ENCODE results near the gene SLFNL1. TPM values are rescaled to one million over a fixed set of nuclear protein-coding genes. Genes with fewer than 3 reads are reported as not detected.

SLFNL1 gene
- total RNA-seq, 1 donor from 2014 or later: 1.0 TPM

DNA sequence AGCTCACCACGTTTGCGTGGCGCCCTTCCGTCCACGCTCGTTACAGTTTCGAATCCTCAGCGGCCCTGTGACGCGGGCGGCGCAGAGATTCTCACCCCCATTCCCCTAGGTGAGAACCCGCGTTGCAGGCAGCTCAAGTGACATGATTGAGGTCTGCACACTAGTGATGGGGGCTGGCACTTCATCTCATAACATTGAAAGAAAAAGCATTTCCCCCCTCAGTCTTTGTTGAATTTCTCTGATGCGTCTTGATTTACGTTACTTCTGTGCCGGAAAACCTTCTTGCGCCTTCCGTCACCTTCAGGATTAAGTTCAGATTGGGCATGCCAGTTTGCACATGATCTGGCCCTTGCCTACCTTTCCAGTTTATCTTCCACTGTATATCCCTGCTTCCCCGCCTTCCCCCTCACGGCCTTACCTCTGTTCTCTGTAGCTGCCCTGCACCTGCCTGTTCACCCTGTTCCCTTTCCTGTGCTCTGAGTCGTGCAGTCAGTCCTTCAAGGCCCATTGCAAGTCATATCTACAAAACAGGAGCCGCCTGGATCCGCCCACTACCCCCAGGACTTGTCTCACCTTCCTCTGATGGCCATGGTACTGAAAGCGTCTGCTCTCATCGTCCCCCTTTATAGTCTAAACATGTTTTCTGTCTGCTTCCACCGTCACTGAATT lies 40.9 kb downstream of the SLFNL1 start:
- no peak for DNase-seq (ENCODE audit: low spot score, unreplicated experiment)
- Mint-ChIP-seq H3K9me3 (ENCODE audit: low read depth) (no peaks in the 10 kb centered on the region), H3K27me3 (peaks cover 5% of the 10 kb centered on the region), H3K4me1 (ENCODE audit: low read depth) (peaks cover 21% of the 10 kb centered on the region), H3K4me3 (ENCODE audit: low read depth) (peak overlapping the region; percentile 81), H3K27ac (peak overlapping the region; percentile 81), H3K36me3 (ENCODE audit: insufficient read depth) (peaks cover 4% of the 10 kb centered on the region)
- TF ChIP-seq, protein P1, sequence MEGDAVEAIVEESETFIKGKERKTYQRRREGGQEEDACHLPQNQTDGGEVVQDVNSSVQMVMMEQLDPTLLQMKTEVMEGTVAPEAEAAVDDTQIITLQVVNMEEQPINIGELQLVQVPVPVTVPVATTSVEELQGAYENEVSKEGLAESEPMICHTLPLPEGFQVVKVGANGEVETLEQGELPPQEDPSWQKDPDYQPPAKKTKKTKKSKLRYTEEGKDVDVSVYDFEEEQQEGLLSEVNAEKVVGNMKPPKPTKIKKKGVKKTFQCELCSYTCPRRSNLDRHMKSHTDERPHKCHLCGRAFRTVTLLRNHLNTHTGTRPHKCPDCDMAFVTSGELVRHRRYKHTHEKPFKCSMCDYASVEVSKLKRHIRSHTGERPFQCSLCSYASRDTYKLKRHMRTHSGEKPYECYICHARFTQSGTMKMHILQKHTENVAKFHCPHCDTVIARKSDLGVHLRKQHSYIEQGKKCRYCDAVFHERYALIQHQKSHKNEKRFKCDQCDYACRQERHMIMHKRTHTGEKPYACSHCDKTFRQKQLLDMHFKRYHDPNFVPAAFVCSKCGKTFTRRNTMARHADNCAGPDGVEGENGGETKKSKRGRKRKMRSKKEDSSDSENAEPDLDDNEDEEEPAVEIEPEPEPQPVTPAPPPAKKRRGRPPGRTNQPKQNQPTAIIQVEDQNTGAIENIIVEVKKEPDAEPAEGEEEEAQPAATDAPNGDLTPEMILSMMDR (IDR thresholded peaks at IDR 0.05; ENCODE audit: unreplicated experiment): no peak

DNA sequence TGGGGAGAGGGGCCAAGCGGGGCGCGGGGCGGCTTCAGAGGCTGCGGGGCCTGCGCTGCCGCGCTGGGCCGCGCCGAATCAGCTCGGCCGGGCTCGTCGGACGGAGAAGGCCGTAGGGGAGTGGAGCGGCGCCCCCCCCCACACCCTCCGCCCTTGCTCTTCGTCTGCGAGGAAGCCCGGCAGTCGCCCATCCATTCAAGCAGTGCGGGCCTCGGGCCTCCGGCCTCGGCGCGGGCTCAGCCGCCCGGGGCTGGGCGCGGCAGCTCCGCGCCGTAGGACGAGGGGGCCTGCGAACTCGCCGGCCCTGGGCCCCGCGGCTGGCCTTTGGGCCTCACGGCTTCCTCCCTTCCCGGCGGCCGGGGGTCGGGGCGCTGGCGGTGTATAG lies 41.5 kb downstream of the SLFNL1 start:
- H3K27me3 Mint-ChIP-seq: peaks cover 5% of the 10 kb centered on the region
- peak overlapping the region; percentile 81 for H3K4me3 Mint-ChIP-seq (ENCODE audit: low read depth)
- peak overlapping the region; percentile 81 for H3K27ac Mint-ChIP-seq
- DNase-seq (ENCODE audit: low spot score, unreplicated experiment): no peak
- peaks cover 21% of the 10 kb centered on the region for H3K4me1 Mint-ChIP-seq (ENCODE audit: low read depth)
- peaks cover 4% of the 10 kb centered on the region for H3K36me3 Mint-ChIP-seq (ENCODE audit: insufficient read depth)
- H3K9me3 Mint-ChIP-seq (ENCODE audit: low read depth): no peaks in the 10 kb centered on the region
- TF ChIP-seq, protein P1 (IDR thresholded peaks at IDR 0.05; ENCODE audit: unreplicated experiment): no peak

DNA sequence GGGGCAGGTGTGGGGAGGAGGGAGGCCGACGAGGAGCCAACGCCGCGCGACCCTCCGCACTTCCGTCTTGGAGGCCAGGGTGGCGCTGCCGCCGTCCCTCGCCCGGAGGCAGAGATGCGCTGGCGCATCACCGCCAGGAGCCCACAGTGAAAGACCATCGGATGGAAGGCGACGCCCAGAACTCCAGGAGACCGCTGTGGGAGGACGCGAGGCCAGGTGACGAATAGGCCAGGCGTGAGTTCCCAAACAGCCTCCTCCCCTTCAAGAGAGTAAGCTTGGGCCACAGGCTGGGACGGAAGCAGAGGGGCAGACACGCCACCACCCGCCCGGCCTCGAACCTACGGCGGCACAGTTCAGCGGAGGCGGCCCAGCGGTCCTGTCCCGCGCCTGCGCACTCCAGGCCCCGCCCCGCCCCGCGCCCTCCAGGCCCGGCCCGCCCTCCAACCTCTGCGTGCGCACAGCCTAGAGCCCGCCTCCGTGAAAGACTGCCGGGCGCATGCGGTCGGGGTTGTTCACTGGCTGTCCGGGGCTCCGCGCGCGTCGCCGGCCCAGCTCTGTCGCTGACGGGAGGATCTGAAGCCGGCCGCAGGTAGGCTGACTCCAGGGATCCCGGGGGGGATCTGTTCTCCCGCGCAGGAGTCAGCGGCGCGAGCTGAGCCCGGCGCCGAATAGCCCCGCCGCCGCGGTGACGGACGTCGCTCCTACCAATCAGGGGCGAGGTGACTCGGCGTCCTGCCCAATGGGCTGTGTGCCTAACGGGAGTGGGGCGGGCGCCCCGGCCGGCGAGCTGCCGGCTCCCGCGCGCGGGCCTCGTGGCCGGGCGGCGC lies 42.1 kb downstream of the SLFNL1 start, which contains the start of gene CTPS1:
CTPS1 (plus strand) TSS at position 456 of the 827 bp plus-strand sequence. CDS start 3,595 bp downstream, outside the sequence.
- Mint-ChIP-seq H3K27ac (peak within 1 kb of the TSS; percentile 95), H3K36me3 (ENCODE audit: insufficient read depth) (peaks cover 4% of the 10 kb centered on the region)
- DNase-seq (ENCODE audit: low spot score, unreplicated experiment): peak; percentile 91

DNA sequence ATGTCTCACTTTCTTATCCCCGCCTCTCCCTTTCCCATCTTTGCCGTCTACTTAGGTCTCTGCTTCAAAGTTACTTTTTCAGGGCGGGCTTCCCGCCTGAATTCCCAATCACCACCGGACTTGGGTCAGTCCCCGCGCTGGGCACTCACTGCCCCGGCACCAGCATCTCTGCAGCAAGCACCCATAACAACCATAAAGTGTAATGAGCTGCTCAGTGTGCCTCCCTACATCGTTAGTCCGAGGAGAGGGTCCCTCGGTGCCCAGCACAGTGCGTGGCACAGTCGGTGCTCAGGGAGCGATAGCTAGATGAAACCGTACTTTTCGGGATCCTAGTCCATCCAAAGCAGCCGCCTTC lies 42.7 kb downstream of the SLFNL1 start:
- Mint-ChIP-seq H3K27me3 (peaks cover 9% of the 10 kb centered on the region), H3K36me3 (ENCODE audit: insufficient read depth) (peaks cover 1% of the 10 kb centered on the region), H3K4me3 (ENCODE audit: low read depth) (peak overlapping the region; percentile 80), H3K9me3 (ENCODE audit: low read depth) (no peaks in the 10 kb centered on the region), H3K27ac (peak overlapping the region; percentile 95), H3K4me1 (ENCODE audit: low read depth) (peaks cover 21% of the 10 kb centered on the region)
- DNase-seq (ENCODE audit: low spot score, unreplicated experiment): no peak
- TF ChIP-seq, protein P1 (IDR thresholded peaks at IDR 0.05; ENCODE audit: unreplicated experiment): no peak

More for the DNA sequence above, 42.1 kb downstream of the SLFNL1 start, which contains the start of gene CTPS1:
- TF ChIP-seq, protein P1 (IDR thresholded peaks at IDR 0.05; ENCODE audit: unreplicated experiment): peak; percentile 50
- Mint-ChIP-seq H3K27me3 (peaks cover 5% of the 10 kb centered on the region), H3K4me3 (ENCODE audit: low read depth) (peak within 1 kb of the TSS; percentile 81), H3K4me1 (ENCODE audit: low read depth) (peaks cover 21% of the 10 kb centered on the region), H3K9me3 (ENCODE audit: low read depth) (no peaks in the 10 kb centered on the region)

DNA sequence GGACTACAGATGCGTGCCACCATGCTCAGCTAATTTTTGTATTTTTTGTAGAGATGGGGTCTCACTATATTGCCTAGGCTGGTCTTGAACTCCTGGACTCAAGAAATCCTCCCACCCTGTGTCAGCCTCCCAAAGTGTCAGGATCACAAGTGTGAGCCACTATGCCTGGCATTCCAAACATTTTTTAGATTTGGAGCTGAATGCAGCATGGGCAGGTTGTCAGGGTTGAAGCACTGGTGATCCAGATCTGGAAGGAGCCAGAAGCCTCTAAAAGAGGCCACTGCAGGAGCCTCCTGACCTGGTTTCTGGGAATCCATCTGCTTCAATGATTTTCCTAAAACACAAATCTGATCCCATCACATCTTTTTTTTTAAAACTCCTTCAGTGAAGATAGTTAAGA lies 43.8 kb downstream of the SLFNL1 start:
- no peaks in the 10 kb centered on the region for H3K9me3 Mint-ChIP-seq (ENCODE audit: low read depth)
- no peak overlapping the region for H3K4me3 Mint-ChIP-seq (ENCODE audit: low read depth)
- H3K27me3 Mint-ChIP-seq: peaks cover 11% of the 10 kb centered on the region
- H3K36me3 Mint-ChIP-seq (ENCODE audit: insufficient read depth): no peaks in the 10 kb centered on the region
- TF ChIP-seq, protein P1 (IDR thresholded peaks at IDR 0.05; ENCODE audit: unreplicated experiment): no peak
- H3K4me1 Mint-ChIP-seq (ENCODE audit: low read depth): peaks cover 21% of the 10 kb centered on the region
- no peak overlapping the region for H3K27ac Mint-ChIP-seq
- no peak for DNase-seq (ENCODE audit: low spot score, unreplicated experiment)

Measured in progenitor cell of endocrine pancreas (in vitro differentiated cells).